Gastrocnemius medialis (tissue), 4 donors: ENCODE data around the gene TP73. TPM values are rescaled to one million over a fixed set of nuclear protein-coding genes. Genes with fewer than 3 reads are reported as not detected.

Experiments
- ATAC-seq, 2 donors: fragments of 150-250 bp; one replicate each; pipeline ENCODE4 v1.9.1; 2016
- DNase-seq, 2 donors: peaks; one replicate each; pipeline ENCODE4 v3.0.0-alpha.2; 2019
- H3K27ac ChIP-seq, 4 donors: fragments of 200-600 bp; sonication (generic); 1 replicate in 1 of 4; 2 replicates in 3 of 4; pipeline ENCODE4 v1.5.1; 2016 to 2018; ENCODE audit warnings: mild to moderate bottlenecking in 2 of 4, moderate library complexity in 1 of 4
- H3K27me3 ChIP-seq, 3 donors: fragments of 200-600 bp; sonication (generic) in 2 of 3; 1 replicate in 1 of 3; 2 replicates in 2 of 3; pipeline versions ENCODE4 v1.5.1 to v1.6.0; 2016 to 2019; ENCODE audit warnings: mild to moderate bottlenecking in 1 of 3, moderate library complexity in 1 of 3
- H3K36me3 ChIP-seq, 2 donors: fragments of 200-600 bp; sonication (generic) in 1 of 2; one replicate each; pipeline ENCODE4 v1.5.1; 2017 to 2018
- H3K4me1 ChIP-seq, 2 donors: fragments of 200-600 bp; sonication (generic) in 1 of 2; one replicate each; pipeline ENCODE4 v1.5.1; 2016 to 2017; ENCODE audit warnings: mild to moderate bottlenecking in 2 of 2
- H3K4me3 ChIP-seq, 4 donors: fragments of 200-600 bp; sonication (generic) in 3 of 4; 1 replicate in 1 of 4; 2 replicates in 3 of 4; pipeline ENCODE4 v1.5.1; 2016 to 2019; ENCODE audit warnings: mild to moderate bottlenecking in 2 of 4
- H3K9me3 ChIP-seq, 3 donors: fragments of 200-600 bp; sonication (generic) in 2 of 3; 1 replicate in 1 of 3; 2 replicates in 2 of 3; pipeline ENCODE4 v1.5.1; 2016 to 2019
- CTCF ChIP-seq, 5 experiments: fragments of 450-650 bp in 3 of 5; fragments of 200-600 bp in 2 of 5; sonication (generic) in 2 of 5; IDR thresholded peaks in 4 of 5; conservative IDR thresholded peaks in 1 of 5; 1 replicate in 4 of 5; 2 replicates in 1 of 5; pipeline ENCODE4 v1.5.1; 2016 to 2019; ENCODE audit warnings: antibody characterized with exemption in 5 of 5, mild to moderate bottlenecking in 3 of 5, moderate library complexity in 3 of 5
- POLR2A ChIP-seq, 2 donors: fragments of 450-650 bp; IDR thresholded peaks; one replicate each; pipeline ENCODE4 v1.6.1; 2017; ENCODE audit warnings: antibody characterized with exemption in 2 of 2, mild to moderate bottlenecking in 2 of 2, moderate library complexity in 2 of 2
- in situ Hi-C, 4 donors: fragments of 200-750 bp; cut with MboI; loops; one replicate each; pipeline versions ENCODE4 v1.15.0 to v1.8.0; 2017; ENCODE audit warnings: low sequenced_read_pairs in 4 of 4
- intact Hi-C: fragments of 100-400 bp; cut with DNase I; formaldehyde crosslinking; loops from one replicate; pipeline ENCODE4 v1.15.1; 2023; ENCODE audit warnings: low total_unique reads
- total RNA-seq, 4 donors: library from RNA; depleted of rRNA; stranded (reverse); fragments of >200 nt; gene quantifications; one replicate each; pipeline versions ENCODE4 v1.1.0 to v1.2.3, GENCODE V29; 2016

Gene TP73
- total RNA-seq, 4 donors from 2014 or later = 0.07 TPM; not detected in 3

- DNase-seq (no peak), ATAC-seq (no peak)
- no peaks in the 10 kb centered on the region for H3K27me3 ChIP-seq
- in situ Hi-C loops (loop anchor here in 1 of 4 donors (25.0 kb wide), 1 partner anchor 109 kb away; no protein-coding TSS in a partner anchor), intact Hi-C loops (no loop called here)
- H3K4me3 ChIP-seq = no peak overlapping the region
- no peak for TF ChIP-seq POLR2A (IDR thresholded peaks at IDR 0.05)
- TF ChIP-seq CTCF (IDR thresholded peaks at IDR 0.05 in 4 of 5, conservative IDR thresholded peaks at IDR 0.05 in 1 of 5) = no peak
- H3K4me1 ChIP-seq = peaks cover 0 to 15% of the 10 kb centered on the region in 2 donors
- peaks cover 0 to 41% of the 10 kb centered on the region in 2 donors for H3K36me3 ChIP-seq
- no peak overlapping the region for H3K27ac ChIP-seq
- no peaks in the 10 kb centered on the region for H3K9me3 ChIP-seq
Observed at GRCh38 chr1:3777647-3778589, 125.6 kb downstream of the TP73 start.

- in situ Hi-C loops = loop anchor here in 1 of 4 donors (25.0 kb wide), 1 partner anchor 109 kb away; no protein-coding TSS in a partner anchor
- Histone ChIP-seq H3K9me3 (no peaks in the 10 kb centered on the region), H3K4me3 (no peak overlapping the region), H3K27ac (no peak overlapping the region), H3K36me3 (peaks cover 0 to 49% of the 10 kb centered on the region in 2 donors), H3K27me3 (no peaks in the 10 kb centered on the region), H3K4me1 (peaks cover 0 to 14% of the 10 kb centered on the region in 2 donors)
- DNase-seq (peak in 1 of 2 donors; percentile 55), ATAC-seq (peak in 1 of 2 donors; percentile 31)
- TF ChIP-seq POLR2A (IDR thresholded peaks at IDR 0.05) (no peak), CTCF (IDR thresholded peaks at IDR 0.05 in 4 of 5, conservative IDR thresholded peaks at IDR 0.05 in 1 of 5) (no peak)
- intact Hi-C loops = no loop called here
Observed at GRCh38 chr1:3778590-3779264, 126.4 kb downstream of the TP73 start.

DNA sequence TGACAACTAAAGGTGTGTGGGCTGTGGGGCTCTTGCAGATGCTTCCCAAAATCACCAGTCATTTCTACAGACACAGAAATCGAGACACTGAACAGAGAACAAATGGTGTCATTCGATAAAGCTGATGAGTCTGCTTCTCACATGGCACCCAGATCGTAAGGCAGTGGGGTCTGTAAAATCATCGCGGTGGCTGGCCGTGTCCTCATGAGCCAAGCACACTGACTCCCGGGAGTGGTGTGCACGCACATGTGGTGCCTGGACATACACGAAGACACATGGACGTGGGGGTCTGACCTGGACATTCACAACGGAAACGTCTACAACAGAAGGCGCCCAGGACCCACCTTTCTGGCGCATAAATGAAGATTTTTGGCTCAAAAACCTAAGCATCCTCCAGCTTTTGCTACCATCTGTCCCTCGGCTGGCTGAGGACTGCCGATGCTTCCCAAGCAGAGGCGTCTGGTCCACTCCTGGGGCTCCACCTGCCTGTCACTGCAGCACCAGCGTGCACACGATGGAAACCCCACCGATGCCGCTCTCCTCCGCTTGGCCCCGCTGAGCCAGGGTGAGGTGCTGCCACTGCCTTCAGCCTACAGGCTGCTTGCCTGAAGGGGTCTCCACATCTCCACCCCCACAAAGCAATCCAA is 127.1 kb downstream of the TP73 start:
- in situ Hi-C loops = loop anchor here in 1 of 4 donors (25.0 kb wide), 1 partner anchor 108 kb away; no protein-coding TSS in a partner anchor

More for the DNA sequence above, 127.1 kb downstream of the TP73 start:
- no peak overlapping the region for H3K27ac ChIP-seq
- DNase-seq (no peak), ATAC-seq (no peak)
- no peaks in the 10 kb centered on the region for H3K27me3 ChIP-seq
- peaks cover 0 to 56% of the 10 kb centered on the region in 2 donors for H3K36me3 ChIP-seq
- no peaks in the 10 kb centered on the region for H3K9me3 ChIP-seq
- H3K4me3 ChIP-seq = no peak overlapping the region
- peaks cover 0 to 14% of the 10 kb centered on the region in 2 donors for H3K4me1 ChIP-seq
- intact Hi-C loops = no loop called here
- TF ChIP-seq POLR2A (IDR thresholded peaks at IDR 0.05) = no peak
- no peak for TF ChIP-seq CTCF (IDR thresholded peaks at IDR 0.05 in 4 of 5, conservative IDR thresholded peaks at IDR 0.05 in 1 of 5)
